GM21619 (cell line): ENCODE data around the gene LYPLAL1.
"Not testable (repeated sequence)": the region's sequence is repeated elsewhere in the genome, so short reads cannot be mapped to it uniquely, and the experiment has no call there.

Experiments used
- ATAC-seq: cut with Tn5 transposase; IDR thresholded peaks from one replicate; pipeline ENCODE4 v1.9.1; 2021; ENCODE audit not compliant: unreplicated experiment

The LYPLAL1 gene

DNA sequence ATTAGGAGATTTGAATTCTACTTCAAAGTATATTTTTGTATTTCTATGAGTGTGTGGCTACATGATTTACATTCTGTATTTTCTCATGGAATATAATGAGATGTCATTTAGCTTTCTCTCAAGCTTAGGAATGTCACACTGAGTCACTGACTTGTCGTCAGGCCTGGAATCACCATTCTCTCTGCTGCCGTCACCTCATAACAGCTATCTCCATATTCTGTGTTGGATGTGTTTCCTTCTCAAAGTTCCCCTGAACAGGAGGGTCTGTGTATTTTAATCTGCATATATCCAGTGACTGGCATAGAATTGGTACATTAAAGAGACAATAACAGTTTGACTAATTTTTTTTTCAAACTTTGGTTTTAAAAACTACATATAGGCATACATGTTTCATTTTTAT, 35.9 kb downstream of the LYPLAL1 start:
- no peak for ATAC-seq

DNA sequence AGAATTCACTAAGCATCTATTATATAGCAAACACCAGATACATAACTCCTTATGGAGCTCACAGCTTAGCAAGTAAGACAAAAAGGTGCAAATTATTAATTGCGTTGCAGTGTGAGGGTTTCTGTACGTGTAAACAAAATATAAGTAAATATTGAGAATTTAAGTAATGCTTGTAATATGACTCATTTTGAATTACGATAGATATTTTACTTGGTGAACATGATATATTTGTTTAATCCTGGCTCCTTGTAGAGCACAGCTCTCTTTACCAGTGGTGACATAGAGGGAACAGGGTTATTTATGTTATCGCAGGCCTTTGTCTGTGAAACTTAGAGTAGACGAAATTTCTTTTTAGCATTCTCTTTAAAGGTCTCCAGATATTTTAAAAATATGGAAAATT, 36.4 kb downstream of the LYPLAL1 start:
- ATAC-seq: no peak

DNA sequence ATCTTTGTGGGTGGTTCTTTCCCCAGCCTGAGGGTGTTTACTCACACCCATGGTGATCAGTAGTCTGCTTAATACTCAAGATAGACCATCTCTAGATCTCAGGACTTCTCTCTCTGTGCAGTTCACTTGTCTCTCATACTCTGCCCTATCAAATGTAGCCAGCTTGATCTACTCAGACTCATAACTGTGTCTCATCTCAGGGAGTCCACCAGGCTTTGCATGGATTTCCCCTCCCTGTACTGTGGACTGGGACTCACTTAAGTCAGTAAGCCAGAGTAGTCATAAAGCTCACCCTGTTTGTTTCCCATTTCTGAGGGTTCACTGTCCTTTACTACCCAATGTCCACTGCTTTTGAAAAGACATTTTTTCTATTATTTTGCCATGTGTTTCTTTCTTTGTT, 41.8 kb downstream of the LYPLAL1 start:
- ATAC-seq: no peak

DNA sequence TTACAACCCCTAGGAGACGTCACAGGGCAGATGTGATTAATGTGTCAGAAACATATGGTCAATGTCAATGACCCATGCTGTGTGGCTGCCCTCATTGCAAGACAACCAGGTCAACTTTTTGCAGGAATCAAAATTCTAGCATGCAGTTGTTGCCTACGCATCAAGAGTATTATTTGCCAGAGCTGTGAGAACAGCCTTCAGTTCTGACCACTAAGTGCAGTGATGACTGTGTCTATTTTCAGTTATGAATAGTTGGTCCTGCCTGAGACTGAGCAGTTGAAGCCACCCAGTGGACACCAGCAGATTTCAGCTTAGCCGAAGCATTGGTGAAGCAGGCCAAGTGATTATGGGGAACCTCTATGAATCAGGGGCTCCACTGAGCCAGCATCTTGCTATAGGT, 47.3 kb downstream of the LYPLAL1 start:
- peak; percentile 96 for ATAC-seq

DNA sequence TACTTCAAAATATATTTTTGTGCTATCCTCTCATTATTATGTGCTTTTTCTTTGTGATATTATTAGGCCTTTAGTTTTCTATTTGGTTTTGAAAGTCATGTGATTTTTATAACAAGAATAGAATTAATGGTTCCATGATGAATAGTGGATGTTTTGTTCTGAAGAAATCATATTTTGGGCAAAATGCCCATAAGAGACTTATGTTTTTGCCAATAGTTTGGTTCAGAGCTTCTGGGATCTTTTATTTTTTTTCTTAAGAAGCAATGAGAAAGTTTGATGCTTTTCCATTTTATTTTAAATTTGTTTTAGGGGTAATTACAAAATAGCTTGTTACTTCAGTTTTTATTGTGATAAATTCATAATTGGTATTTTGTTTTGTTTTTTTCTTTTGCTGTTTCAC, 49.8 kb downstream of the LYPLAL1 start:
- ATAC-seq: no peak

DNA sequence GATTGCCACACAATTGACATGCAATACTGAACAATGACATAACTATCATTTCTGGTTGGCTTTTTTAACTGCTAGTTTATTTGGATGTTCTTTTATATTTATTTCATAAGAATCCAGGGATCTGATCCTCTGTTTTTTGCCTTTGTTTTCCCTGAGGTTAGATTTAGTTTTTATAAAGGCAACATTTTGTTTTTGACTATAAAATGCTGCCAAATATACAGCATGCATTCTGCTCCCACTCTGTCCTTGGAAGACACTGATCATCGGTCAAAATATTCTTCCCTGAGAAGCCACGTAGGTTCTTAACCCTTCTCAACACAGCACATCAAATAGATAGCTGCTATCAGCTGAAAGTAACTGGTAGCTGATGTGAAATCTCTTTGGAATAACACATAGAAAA, 52.5 kb downstream of the LYPLAL1 start:
- no peak for ATAC-seq

DNA sequence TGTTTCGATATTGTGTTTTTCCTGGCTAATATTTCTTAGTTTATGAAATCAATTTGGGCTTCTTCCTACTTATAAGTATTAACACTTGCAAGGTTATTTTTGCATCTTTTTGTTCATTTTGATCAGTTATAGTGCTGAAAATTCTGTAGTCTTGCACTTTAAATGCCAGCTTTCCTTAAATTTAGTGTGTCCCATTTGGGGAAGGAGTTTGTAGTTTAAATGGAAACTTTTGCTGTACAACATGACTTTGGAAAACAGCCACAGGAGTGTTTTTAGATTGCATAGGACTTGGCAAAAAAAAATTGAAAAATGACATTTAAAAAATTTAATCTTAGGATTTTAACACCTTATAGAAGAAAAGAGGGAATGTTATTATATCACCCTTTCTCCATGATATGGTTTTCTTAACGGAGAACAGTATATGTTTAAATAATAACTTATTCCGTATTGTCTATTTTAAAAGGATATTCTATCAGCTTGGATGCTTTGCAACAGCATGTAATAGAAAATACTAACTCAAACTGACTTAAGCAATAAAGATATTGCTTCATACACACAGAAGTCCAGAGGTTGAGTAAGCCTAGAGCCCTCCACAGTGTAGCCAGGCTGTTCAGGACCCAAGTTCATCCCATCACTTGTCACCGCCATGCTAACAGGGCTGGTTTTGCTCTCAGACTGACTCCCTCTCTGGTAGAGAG, 53.8 kb downstream of the LYPLAL1 start:
- ATAC-seq: no peak

DNA sequence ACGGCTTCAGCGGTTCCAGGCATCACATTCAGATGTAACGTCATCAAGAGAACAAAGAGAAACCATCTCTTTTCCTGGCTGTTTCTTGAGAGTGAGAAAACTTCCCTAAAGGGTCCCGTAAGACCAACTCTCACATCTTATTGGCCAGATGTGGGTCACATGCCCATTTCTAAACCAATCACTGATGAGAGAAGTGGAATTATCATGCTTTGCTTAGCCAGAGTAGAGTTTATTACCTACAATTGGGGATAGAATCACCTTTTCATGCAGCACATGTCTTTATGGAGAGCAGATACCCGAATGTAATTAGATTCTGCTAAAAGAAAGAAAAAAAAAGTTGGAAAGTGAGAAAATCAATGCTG, 54.4 kb downstream of the LYPLAL1 start:
- no peak for ATAC-seq

DNA sequence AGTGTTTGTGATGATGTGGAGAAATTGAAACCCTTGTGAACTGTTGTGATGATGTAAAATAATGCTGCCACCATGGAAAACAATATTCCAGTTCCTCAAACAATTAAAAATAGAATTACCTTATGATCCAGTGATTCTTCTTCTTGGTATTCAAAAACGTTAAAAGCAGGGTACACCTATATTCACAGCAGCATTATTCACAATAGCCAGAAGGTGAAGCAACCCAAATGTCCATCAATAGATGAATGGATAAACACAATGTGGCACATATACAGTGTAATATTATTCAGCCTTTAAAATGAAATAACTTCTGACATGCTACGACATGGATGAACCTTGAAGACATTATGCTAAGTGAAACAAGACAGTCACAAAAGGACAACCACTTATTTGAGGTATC, 59.2 kb downstream of the LYPLAL1 start:
- no peak for ATAC-seq

DNA sequence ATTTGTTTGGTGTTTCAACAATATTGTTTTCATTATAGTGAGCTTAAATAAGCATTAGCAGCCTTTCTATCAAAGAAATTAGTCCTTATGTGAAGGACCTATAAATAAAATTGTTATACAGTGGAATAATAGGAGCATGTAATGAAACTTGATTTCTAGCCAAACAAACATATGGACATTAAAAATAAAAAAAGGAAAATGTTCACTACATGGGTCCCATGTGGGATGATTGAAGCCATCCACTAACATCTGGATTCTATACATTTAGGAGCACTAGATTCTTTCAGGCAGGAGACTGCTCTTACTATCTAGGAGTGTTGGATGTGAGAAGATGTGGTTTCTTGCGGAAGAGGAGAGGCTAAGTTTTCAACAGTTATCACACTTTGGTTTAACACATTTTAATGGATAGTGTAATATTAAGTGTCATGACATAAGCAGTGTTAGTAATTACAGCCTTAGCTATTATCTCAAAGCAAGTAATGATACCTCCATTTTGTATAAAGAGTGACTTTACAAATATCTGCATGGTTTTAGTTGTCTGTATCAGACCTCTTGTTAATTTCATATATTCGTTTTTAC, 62.3 kb downstream of the LYPLAL1 start:
- no peak for ATAC-seq

DNA sequence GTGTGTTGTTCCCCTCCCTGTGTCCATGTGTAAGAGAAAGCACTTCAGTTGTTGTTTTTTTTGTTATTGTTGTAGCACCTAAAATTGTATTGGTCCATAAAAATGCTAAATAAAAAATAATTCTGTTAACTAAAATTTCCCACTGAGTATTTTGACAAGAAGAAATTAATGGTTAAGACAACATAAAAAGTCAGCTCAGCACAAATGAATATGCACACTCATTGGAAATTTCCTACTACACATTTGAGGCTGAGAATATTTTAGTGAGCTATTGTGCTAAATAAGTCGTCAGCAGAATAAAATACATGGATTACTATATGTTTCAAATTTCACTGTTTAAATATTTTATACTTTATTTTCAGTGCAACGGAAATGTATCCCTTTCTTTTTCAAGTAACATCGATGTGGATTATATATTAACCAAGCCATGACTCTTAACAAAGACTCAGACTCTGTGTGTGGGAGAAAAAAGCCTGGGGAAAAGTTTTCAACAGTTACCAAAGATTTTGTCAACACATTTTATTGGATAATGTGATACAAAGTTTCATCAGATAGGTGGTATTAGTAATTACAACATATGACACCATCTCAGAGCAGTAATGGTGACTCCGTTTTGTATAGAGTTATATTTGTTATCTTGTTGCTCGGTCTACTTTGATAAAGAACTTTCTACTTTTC, 63.4 kb downstream of the LYPLAL1 start:
- no peak for ATAC-seq

DNA sequence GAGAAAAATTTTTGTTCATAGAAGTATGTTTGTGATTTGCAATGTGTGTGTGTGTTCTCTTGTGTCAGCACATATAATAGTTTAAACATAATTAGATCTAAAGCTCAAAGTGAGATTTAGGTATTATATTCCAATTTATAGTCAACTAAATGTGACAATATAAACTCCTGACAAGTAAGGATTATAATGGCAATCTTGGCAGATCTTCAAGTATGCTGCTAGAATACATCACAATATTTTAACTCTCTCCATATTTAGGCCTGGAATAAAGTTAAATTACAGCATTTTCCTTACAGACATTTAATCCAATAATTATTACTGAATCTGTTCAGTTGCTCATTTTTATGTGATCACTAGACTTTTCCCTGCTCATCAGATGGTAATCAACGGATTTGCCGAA, 65.8 kb downstream of the LYPLAL1 start:
- no peak for ATAC-seq

DNA sequence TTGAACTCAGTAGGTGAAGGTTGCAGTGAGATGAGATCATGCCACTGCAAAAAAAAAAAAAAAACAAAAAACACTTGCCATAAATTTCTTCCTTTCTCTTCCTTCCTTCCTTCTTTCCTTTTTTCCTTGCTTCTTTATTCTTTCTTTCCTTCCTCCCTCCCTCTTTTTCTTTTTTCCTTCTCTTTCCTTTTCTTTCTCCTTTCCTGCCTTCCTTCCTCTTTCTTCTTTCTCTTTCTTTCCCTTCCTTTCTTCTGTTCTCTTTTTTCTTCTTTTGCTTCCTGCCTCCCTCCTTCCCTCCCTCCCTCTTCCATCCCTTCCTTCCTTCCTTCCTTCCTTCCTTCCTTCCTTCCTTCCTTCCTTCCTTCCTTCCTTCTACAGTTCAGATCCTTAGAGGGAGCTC, 71.2 kb downstream of the LYPLAL1 start:
- ATAC-seq: no peak

DNA sequence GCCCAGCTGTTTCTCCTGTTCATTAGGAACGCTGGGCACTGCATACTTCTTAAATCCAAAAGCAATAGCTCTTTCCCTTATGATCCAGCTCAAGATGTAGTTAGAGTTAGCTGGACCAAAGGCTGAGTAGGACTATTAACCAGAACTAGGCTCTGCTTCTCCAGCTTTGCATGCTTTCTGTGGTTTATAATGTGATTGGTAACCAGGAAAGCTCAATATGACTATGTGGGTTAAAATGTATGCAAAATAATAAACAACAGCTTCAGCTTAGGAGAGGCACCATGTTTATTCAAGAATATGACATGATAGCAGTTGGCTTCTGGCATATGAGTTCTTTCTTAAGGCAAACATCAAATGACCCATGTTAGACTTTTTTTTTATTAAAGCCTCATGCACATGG, 73.8 kb downstream of the LYPLAL1 start:
- peak; percentile 48 for ATAC-seq

DNA sequence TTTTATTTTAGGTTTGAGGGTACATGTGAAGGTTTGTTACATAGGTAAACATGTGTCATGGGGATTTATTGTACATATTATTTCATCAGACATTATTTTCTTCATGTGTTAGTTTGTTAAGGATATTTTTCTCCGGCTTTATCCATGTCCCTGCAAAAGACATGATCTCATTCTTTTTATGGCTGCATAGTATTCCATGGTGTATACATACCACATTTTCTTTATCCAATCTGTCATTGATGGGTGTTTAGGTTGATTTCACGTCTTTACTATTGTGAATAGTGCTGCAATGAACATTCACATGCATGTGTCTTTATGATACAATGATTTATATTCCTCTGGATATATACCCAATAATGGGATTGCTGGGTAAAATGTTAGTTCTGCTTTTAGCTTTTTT, 76.8 kb downstream of the LYPLAL1 start:
- ATAC-seq: not testable (repeated sequence)

DNA sequence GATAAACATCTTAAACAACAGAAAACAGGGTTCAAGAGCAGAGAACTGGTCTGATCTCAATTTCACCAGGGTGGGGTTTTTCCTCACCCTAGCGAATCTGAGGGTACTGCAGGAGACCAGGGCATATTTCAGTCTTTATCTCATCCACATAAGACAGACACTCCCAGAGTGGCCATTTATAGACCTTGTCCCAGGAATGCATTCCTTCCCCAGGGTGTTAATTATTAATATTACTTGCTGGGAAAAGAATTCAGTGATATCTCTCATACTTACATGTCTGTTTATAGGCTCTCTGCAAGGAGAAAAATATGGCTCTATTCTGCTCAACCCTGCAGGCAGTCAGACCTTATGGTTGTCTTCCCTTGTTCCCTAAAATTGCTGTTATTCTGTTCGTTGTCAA, 84.1 kb downstream of the LYPLAL1 start:
- ATAC-seq: no peak

DNA sequence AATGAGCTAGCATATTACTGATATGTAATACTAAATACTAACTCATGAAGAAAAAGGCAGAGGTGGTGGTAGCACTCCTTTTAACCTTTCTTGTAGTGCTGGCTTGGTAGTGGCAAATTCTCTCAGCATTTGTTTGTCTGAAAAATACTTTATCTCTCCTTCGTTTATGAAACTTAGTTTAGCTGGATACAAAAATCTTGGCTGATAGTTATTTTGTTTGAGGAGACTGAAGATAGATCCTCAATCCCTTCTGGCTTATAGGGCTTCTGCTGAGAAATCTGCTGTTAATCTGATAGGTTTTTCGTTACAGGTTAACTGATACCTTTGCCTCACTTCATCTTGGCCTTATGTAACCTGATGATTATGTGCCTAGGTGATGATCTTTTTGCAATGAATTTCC, 87.8 kb downstream of the LYPLAL1 start:
- no peak for ATAC-seq
